Measurements from ENCODE around the gene ANXA2. TPM values are rescaled to one million over a fixed set of nuclear protein-coding genes. Genes with fewer than 3 reads are reported as not detected.

Gene ANXA2
- total RNA-seq, 2 experiments from 2014 or later: 26.5 to 43.4 TPM

DNA sequence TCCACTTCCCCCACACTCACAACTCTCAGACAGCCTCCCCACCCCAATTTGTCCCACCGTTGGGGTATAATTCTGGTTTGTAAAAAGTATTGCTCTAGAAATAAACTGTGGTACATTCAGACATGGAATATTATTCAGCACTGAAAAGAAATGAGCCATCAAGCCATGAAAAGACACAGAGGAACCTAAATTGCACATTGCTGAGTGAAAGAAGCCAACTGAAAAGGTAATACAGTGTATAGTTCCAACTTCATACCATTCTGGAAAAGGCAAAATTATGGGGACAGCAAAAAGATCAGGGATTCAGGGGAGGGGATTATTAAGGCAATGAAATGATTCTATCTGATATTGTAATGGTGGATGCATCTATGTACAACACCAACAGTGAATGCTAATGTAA lies 10.5 kb downstream of the ANXA2 start:
- POLR2A ChIA-PET: no interaction called here
- CTCF ChIA-PET (ENCODE audit: unreplicated experiment): no interaction called here
- Histone ChIP-seq H3K4me1 (ENCODE audit: insufficient read depth, low read length, poor library complexity, severe bottlenecking) (no peaks in the 10 kb centered on the region), H3K4me2 (ENCODE audit: low read length) (no peak overlapping the region), H3K27ac (ENCODE audit: low read depth, low read length, poor library complexity, severe bottlenecking) (no peak overlapping the region), H3K36me3 (ENCODE audit: insufficient read depth, low read length) (no peaks in the 10 kb centered on the region), H3K9me2 (ENCODE audit: insufficient read depth, low read length) (no peaks in the 10 kb centered on the region), H3K9me3 (ENCODE audit: low read length) (no peaks in the 10 kb centered on the region), H4K20me1 (ENCODE audit: insufficient read depth, low read length) (no peaks in the 10 kb centered on the region), H2AFZ (ENCODE audit: low read length) (no peak overlapping the region), H3K79me2 (ENCODE audit: insufficient read depth, low read depth, low read length) (no peaks in the 10 kb centered on the region), H3K4me3 (ENCODE audit: low read depth, low read length, poor library complexity, severe bottlenecking) (no peak overlapping the region)
- TF ChIP-seq EZH2phosphoT487 (IDR thresholded peaks at IDR 0.05; ENCODE audit: borderline replicate concordance, low read depth, low read length): no peak
- TF ChIP-seq, protein P1, sequence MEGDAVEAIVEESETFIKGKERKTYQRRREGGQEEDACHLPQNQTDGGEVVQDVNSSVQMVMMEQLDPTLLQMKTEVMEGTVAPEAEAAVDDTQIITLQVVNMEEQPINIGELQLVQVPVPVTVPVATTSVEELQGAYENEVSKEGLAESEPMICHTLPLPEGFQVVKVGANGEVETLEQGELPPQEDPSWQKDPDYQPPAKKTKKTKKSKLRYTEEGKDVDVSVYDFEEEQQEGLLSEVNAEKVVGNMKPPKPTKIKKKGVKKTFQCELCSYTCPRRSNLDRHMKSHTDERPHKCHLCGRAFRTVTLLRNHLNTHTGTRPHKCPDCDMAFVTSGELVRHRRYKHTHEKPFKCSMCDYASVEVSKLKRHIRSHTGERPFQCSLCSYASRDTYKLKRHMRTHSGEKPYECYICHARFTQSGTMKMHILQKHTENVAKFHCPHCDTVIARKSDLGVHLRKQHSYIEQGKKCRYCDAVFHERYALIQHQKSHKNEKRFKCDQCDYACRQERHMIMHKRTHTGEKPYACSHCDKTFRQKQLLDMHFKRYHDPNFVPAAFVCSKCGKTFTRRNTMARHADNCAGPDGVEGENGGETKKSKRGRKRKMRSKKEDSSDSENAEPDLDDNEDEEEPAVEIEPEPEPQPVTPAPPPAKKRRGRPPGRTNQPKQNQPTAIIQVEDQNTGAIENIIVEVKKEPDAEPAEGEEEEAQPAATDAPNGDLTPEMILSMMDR (conservative IDR thresholded peaks at IDR 0.05; ENCODE audit: low read length): no peak
- intact Hi-C loops (cut with micrococcal nuclease; ENCODE audit: unreplicated experiment): no loop called here
- DNase-seq (ENCODE audit: low spot score): no peak
- BruUV-seq (replicated peaks): no TSS peak

DNA sequence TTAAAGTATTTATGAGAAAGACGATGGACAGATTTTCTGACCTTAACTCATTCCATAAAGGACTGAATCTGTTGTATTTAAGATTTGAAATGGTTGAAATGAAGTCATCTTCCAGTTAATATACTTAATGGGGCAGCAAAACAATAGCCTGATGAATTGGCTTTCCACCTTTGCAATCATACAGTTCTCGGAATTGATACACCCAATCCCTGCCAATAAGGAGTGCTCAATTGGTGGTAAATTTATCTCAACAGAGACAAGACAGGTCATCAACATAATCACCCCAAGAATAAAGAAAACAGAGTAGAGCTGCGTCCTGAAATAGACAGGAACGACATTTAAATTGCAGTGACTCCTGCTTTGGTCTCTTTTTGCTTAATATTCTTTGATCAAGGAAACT lies 11.2 kb downstream of the ANXA2 start:
- no peaks in the 10 kb centered on the region for H3K4me1 ChIP-seq (ENCODE audit: insufficient read depth, low read length, poor library complexity, severe bottlenecking)
- no TSS peak for BruUV-seq (replicated peaks)
- H3K9me3 ChIP-seq (ENCODE audit: low read length): no peaks in the 10 kb centered on the region
- H3K4me3 ChIP-seq (ENCODE audit: low read depth, low read length, poor library complexity, severe bottlenecking): no peak overlapping the region
- no peaks in the 10 kb centered on the region for H3K79me2 ChIP-seq (ENCODE audit: insufficient read depth, low read depth, low read length)
- no peaks in the 10 kb centered on the region for H3K36me3 ChIP-seq (ENCODE audit: insufficient read depth, low read length)
- no peak overlapping the region for H3K4me2 ChIP-seq (ENCODE audit: low read length)
- no peaks in the 10 kb centered on the region for H3K9me2 ChIP-seq (ENCODE audit: insufficient read depth, low read length)
- no peak overlapping the region for H3K27ac ChIP-seq (ENCODE audit: low read depth, low read length, poor library complexity, severe bottlenecking)
- TF ChIP-seq EZH2phosphoT487 (IDR thresholded peaks at IDR 0.05; ENCODE audit: borderline replicate concordance, low read depth, low read length): no peak
- TF ChIP-seq, protein P1 (conservative IDR thresholded peaks at IDR 0.05; ENCODE audit: low read length): no peak
- ChIA-PET CTCF (ENCODE audit: unreplicated experiment) (no interaction called here), POLR2A (interaction anchor here (0.7 kb wide), 1 partner anchor 19 kb away, joined by 3 read pairs; no protein-coding TSS in a partner anchor)
- H2AFZ ChIP-seq (ENCODE audit: low read length): no peak overlapping the region
- intact Hi-C loops (cut with micrococcal nuclease; ENCODE audit: unreplicated experiment): no loop called here
- H4K20me1 ChIP-seq (ENCODE audit: insufficient read depth, low read length): no peaks in the 10 kb centered on the region
- DNase-seq (ENCODE audit: low spot score): no peak

DNA sequence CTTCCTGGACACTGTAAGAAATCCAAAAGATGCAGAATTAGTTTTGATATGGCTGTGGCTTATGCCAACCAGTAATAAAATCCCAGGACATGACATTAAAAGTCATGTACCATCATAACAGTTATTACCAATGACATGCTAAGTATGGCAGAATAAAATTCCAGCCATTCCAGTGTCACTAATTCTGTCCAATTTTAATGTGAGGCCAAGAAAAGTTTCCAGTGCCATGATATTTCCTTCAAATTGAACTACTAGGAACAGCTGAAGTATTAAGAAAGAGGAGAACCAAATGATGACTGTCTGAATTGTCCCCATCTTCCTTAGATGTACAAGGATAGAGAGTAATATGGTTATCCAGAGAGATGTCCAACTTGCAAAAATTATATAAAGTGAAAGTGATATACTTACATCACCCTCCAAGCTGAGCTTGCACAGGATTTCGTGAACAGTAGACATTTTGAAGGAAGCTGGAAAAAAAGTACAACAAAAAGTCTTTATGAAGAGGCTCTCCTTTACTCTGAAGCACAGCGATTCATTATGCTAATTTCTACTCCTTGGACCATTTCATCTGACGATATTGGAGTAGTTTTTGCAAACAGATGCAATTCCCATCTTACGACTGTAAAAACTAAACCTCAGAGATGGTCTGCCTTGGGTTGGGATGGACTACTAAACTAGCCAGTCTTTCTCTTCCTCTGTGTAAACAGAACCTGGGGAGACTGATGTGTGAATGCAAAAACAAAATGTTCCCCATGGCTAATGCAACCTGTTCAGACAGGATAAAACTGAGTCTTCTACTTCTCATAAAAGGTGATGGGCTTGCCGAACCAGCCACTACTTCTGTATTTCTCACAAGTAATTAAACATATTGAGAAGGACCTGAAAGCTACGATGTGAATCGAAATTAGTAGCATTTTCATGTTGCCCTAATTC lies 11.9 kb downstream of the ANXA2 start:
- intact Hi-C loops (cut with micrococcal nuclease; ENCODE audit: unreplicated experiment): no loop called here
- Histone ChIP-seq H3K9me2 (ENCODE audit: insufficient read depth, low read length) (no peaks in the 10 kb centered on the region), H3K79me2 (ENCODE audit: insufficient read depth, low read depth, low read length) (no peaks in the 10 kb centered on the region), H3K4me3 (ENCODE audit: low read depth, low read length, poor library complexity, severe bottlenecking) (no peak overlapping the region), H3K27ac (ENCODE audit: low read depth, low read length, poor library complexity, severe bottlenecking) (no peak overlapping the region), H3K4me2 (ENCODE audit: low read length) (no peak overlapping the region), H3K9me3 (ENCODE audit: low read length) (no peaks in the 10 kb centered on the region), H2AFZ (ENCODE audit: low read length) (no peak overlapping the region), H4K20me1 (ENCODE audit: insufficient read depth, low read length) (no peaks in the 10 kb centered on the region), H3K36me3 (ENCODE audit: insufficient read depth, low read length) (no peaks in the 10 kb centered on the region), H3K4me1 (ENCODE audit: insufficient read depth, low read length, poor library complexity, severe bottlenecking) (no peaks in the 10 kb centered on the region)
- ChIA-PET POLR2A (interaction anchor here (0.6 to 0.7 kb wide), 2 partner anchors 20 to 1103 kb away, joined by 3 read pairs; no protein-coding TSS in a partner anchor), CTCF (ENCODE audit: unreplicated experiment) (no interaction called here)
- no TSS peak for BruUV-seq (replicated peaks)
- DNase-seq (ENCODE audit: low spot score): no peak
- TF ChIP-seq, protein P1 (conservative IDR thresholded peaks at IDR 0.05; ENCODE audit: low read length): no peak
- no peak for TF ChIP-seq EZH2phosphoT487 (IDR thresholded peaks at IDR 0.05; ENCODE audit: borderline replicate concordance, low read depth, low read length)
